ENCODE measurements around the gene IL34.
A peak's percentile ranks its signal among the peaks of the same experiment; 100 is the strongest.

The IL34 gene

GRCh38 chr16:70688246-70688742 lies 41.9 kb downstream of the IL34 start:
- H3K4me1 ChIP-seq (ENCODE audit: control insufficient read depth, insufficient read depth, low read length), result peaks cover 77% of the 10 kb centered on the region
- peak; percentile 37 for DNase-seq (ENCODE audit: low read depth)
- no peaks in the 10 kb centered on the region for H3K27me3 ChIP-seq (replicated peaks; ENCODE audit: control insufficient read depth, insufficient read depth, low read length)
- H3K36me3 ChIP-seq (ENCODE audit: control insufficient read depth, insufficient read depth, low read length, severe bottlenecking), result no peaks in the 10 kb centered on the region
- no peak overlapping the region for H3K4me3 ChIP-seq (ENCODE audit: low read length)
- peak overlapping the region; percentile 54 for H3K9ac ChIP-seq (ENCODE audit: low read length)
- no peaks in the 10 kb centered on the region for H3K9me3 ChIP-seq (ENCODE audit: control insufficient read depth, low read length)

GRCh38 chr16:70689035-70689969 lies 42.9 kb downstream of the IL34 start:
- Histone ChIP-seq H3K9ac (ENCODE audit: low read length) (peak overlapping the region; percentile 28), H3K27me3 (replicated peaks; ENCODE audit: control insufficient read depth, insufficient read depth, low read length) (no peaks in the 10 kb centered on the region), H3K4me1 (ENCODE audit: control insufficient read depth, insufficient read depth, low read length) (peaks cover 79% of the 10 kb centered on the region), H3K4me3 (ENCODE audit: low read length) (no peak overlapping the region), H3K36me3 (ENCODE audit: control insufficient read depth, insufficient read depth, low read length, severe bottlenecking) (no peaks in the 10 kb centered on the region), H3K9me3 (ENCODE audit: control insufficient read depth, low read length) (no peaks in the 10 kb centered on the region)
- DNase-seq (ENCODE audit: low read depth), result no peak

GRCh38 chr16:70689970-70690891 lies 43.9 kb downstream of the IL34 start:
- H3K4me3 ChIP-seq (ENCODE audit: low read length), result no peak overlapping the region
- no peaks in the 10 kb centered on the region for H3K9me3 ChIP-seq (ENCODE audit: control insufficient read depth, low read length)
- peaks cover 80% of the 10 kb centered on the region for H3K4me1 ChIP-seq (ENCODE audit: control insufficient read depth, insufficient read depth, low read length)
- peak; percentile 66 for DNase-seq (ENCODE audit: low read depth)
- H3K27me3 ChIP-seq (replicated peaks; ENCODE audit: control insufficient read depth, insufficient read depth, low read length), result no peaks in the 10 kb centered on the region
- H3K36me3 ChIP-seq (ENCODE audit: control insufficient read depth, insufficient read depth, low read length, severe bottlenecking), result no peaks in the 10 kb centered on the region
- peak overlapping the region; percentile 56 for H3K9ac ChIP-seq (ENCODE audit: low read length)

GRCh38 chr16:70691223-70692129 lies 45.1 kb downstream of the IL34 start:
- Histone ChIP-seq H3K27me3 (replicated peaks; ENCODE audit: control insufficient read depth, insufficient read depth, low read length) (no peaks in the 10 kb centered on the region), H3K4me1 (ENCODE audit: control insufficient read depth, insufficient read depth, low read length) (peaks cover 77% of the 10 kb centered on the region), H3K36me3 (ENCODE audit: control insufficient read depth, insufficient read depth, low read length, severe bottlenecking) (no peaks in the 10 kb centered on the region), H3K4me3 (ENCODE audit: low read length) (no peak overlapping the region), H3K9ac (ENCODE audit: low read length) (peak overlapping the region; percentile 56), H3K9me3 (ENCODE audit: control insufficient read depth, low read length) (no peaks in the 10 kb centered on the region)
- peak; percentile 100 for DNase-seq (ENCODE audit: low read depth)

- Histone ChIP-seq H3K4me3 (ENCODE audit: low read length) (no peak overlapping the region), H3K9ac (ENCODE audit: low read length) (peak overlapping the region; percentile 62), H3K9me3 (ENCODE audit: control insufficient read depth, low read length) (no peaks in the 10 kb centered on the region), H3K27me3 (replicated peaks; ENCODE audit: control insufficient read depth, insufficient read depth, low read length) (no peaks in the 10 kb centered on the region), H3K36me3 (ENCODE audit: control insufficient read depth, insufficient read depth, low read length, severe bottlenecking) (no peaks in the 10 kb centered on the region), H3K4me1 (ENCODE audit: control insufficient read depth, insufficient read depth, low read length) (peaks cover 68% of the 10 kb centered on the region)
- no peak for DNase-seq (ENCODE audit: low read depth)
Observed at GRCh38 chr16:70692130-70692872, 45.9 kb downstream of the IL34 start.

GRCh38 chr16:70692873-70693671 lies 46.7 kb downstream of the IL34 start:
- Histone ChIP-seq H3K4me1 (ENCODE audit: control insufficient read depth, insufficient read depth, low read length) (peaks cover 61% of the 10 kb centered on the region), H3K9ac (ENCODE audit: low read length) (peak overlapping the region; percentile 62), H3K4me3 (ENCODE audit: low read length) (no peak overlapping the region), H3K36me3 (ENCODE audit: control insufficient read depth, insufficient read depth, low read length, severe bottlenecking) (no peaks in the 10 kb centered on the region), H3K9me3 (ENCODE audit: control insufficient read depth, low read length) (no peaks in the 10 kb centered on the region), H3K27me3 (replicated peaks; ENCODE audit: control insufficient read depth, insufficient read depth, low read length) (no peaks in the 10 kb centered on the region)
- peak; percentile 21 for DNase-seq (ENCODE audit: low read depth)

- peak; percentile 74 for DNase-seq (ENCODE audit: low read depth)
- no peaks in the 10 kb centered on the region for H3K9me3 ChIP-seq (ENCODE audit: control insufficient read depth, low read length)
- no peaks in the 10 kb centered on the region for H3K36me3 ChIP-seq (ENCODE audit: control insufficient read depth, insufficient read depth, low read length, severe bottlenecking)
- no peaks in the 10 kb centered on the region for H3K27me3 ChIP-seq (replicated peaks; ENCODE audit: control insufficient read depth, insufficient read depth, low read length)
- H3K4me1 ChIP-seq (ENCODE audit: control insufficient read depth, insufficient read depth, low read length), result peaks cover 49% of the 10 kb centered on the region
- H3K9ac ChIP-seq (ENCODE audit: low read length), result peak overlapping the region; percentile 62
- H3K4me3 ChIP-seq (ENCODE audit: low read length), result no peak overlapping the region
Observed at GRCh38 chr16:70694088-70694867, 47.9 kb downstream of the IL34 start.

GRCh38 chr16:70694868-70695218 lies 48.5 kb downstream of the IL34 start:
- H3K4me3 ChIP-seq (ENCODE audit: low read length), result no peak overlapping the region
- peaks cover 48% of the 10 kb centered on the region for H3K4me1 ChIP-seq (ENCODE audit: control insufficient read depth, insufficient read depth, low read length)
- peak; percentile 21 for DNase-seq (ENCODE audit: low read depth)
- no peaks in the 10 kb centered on the region for H3K36me3 ChIP-seq (ENCODE audit: control insufficient read depth, insufficient read depth, low read length, severe bottlenecking)
- no peak overlapping the region for H3K9ac ChIP-seq (ENCODE audit: low read length)
- no peaks in the 10 kb centered on the region for H3K27me3 ChIP-seq (replicated peaks; ENCODE audit: control insufficient read depth, insufficient read depth, low read length)
- H3K9me3 ChIP-seq (ENCODE audit: control insufficient read depth, low read length), result no peaks in the 10 kb centered on the region

- Histone ChIP-seq H3K9ac (ENCODE audit: low read length) (no peak overlapping the region), H3K4me3 (ENCODE audit: low read length) (no peak overlapping the region), H3K4me1 (ENCODE audit: control insufficient read depth, insufficient read depth, low read length) (peaks cover 45% of the 10 kb centered on the region), H3K27me3 (replicated peaks; ENCODE audit: control insufficient read depth, insufficient read depth, low read length) (no peaks in the 10 kb centered on the region), H3K9me3 (ENCODE audit: control insufficient read depth, low read length) (no peaks in the 10 kb centered on the region), H3K36me3 (ENCODE audit: control insufficient read depth, insufficient read depth, low read length, severe bottlenecking) (no peaks in the 10 kb centered on the region)
- DNase-seq (ENCODE audit: low read depth), result no peak
Observed at GRCh38 chr16:70695331-70696070, 49.1 kb downstream of the IL34 start.
